ENCODE data around the gene AASS. TPM values are rescaled to one million over a fixed set of nuclear protein-coding genes. Genes with fewer than 3 reads are reported as not detected.

Gene AASS
- total RNA-seq = 48.3 and 62.6 TPM in 2 replicates

GRCh38 chr7:122143751-122144711 is at the start of gene AASS:
Gene AASS, minus strand, starts transcription at chr7:122144249. Its CDS starts 10,523 bp downstream, at chr7:122133726.

Small RNA genes lying within 50 kb of the gene (small RNA-seq; reads per million reads assigned to genes)
- not detected for gene RNU7-154P

Other genes starting within 250 kb of the AASS start
- gene FEZF1, start 160.5 kb upstream of the AASS start, total RNA-seq = not detected in 2 replicates

All from thoracic aorta endothelial cell (primary cell).